Activated naive CD8-positive, alpha-beta T cell (primary cell): Measurements from ENCODE around the gene KRTAP10-10.
"Not testable (repeated sequence)": the region's sequence is repeated elsewhere in the genome, so short reads cannot be mapped to it uniquely, and the experiment has no call there.

Experiments used
- H3K27ac Mint-ChIP-seq: one replicate; pipeline ENCODE4 v1.8.0; 2021; ENCODE audit warnings: mixed read lengths
- H3K27me3 Mint-ChIP-seq: one replicate; pipeline ENCODE4 v1.8.0; 2021; ENCODE audit warnings: mixed read lengths
- H3K36me3 Mint-ChIP-seq: one replicate; pipeline ENCODE4 v1.8.0; 2021; ENCODE audit warnings: mixed read lengths
- H3K4me1 Mint-ChIP-seq: one replicate; pipeline ENCODE4 v1.8.0; 2021; ENCODE audit warnings: low read depth, mixed read lengths
- H3K4me3 Mint-ChIP-seq: one replicate; pipeline ENCODE4 v1.8.0; 2021; ENCODE audit warnings: mild to moderate bottlenecking, mixed read lengths
- H3K9me3 Mint-ChIP-seq: one replicate; pipeline ENCODE4 v1.8.0; 2021; ENCODE audit warnings: low read depth, mixed read lengths

Gene KRTAP10-10

DNA sequence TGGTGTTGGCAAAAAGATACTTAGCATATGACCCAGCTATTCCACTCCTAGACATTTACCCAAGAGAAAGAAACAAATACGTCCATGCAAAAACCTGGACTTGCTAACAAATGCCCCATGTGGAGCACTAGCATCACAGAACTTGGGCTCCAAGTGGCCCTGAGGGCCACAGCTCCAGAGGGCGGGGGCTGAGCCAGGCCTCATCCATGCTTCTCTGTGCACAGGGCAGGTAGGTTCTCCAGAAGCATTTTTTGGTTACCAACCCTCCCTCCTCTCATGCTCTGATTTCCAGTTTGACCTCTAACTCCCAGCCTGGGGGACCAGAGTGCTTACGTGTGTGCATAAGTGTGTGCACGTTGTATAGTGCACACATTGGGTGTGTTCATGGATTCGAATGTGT is 27.5 kb downstream of the KRTAP10-10 start:
- H3K27ac Mint-ChIP-seq, result no peak overlapping the region
- H3K4me1 Mint-ChIP-seq, result peaks cover 7% of the 10 kb centered on the region
- peaks cover 7% of the 10 kb centered on the region for H3K9me3 Mint-ChIP-seq
- H3K4me3 Mint-ChIP-seq, result no peak overlapping the region
- peaks cover 5% of the 10 kb centered on the region for H3K36me3 Mint-ChIP-seq
- no peaks in the 10 kb centered on the region for H3K27me3 Mint-ChIP-seq

DNA sequence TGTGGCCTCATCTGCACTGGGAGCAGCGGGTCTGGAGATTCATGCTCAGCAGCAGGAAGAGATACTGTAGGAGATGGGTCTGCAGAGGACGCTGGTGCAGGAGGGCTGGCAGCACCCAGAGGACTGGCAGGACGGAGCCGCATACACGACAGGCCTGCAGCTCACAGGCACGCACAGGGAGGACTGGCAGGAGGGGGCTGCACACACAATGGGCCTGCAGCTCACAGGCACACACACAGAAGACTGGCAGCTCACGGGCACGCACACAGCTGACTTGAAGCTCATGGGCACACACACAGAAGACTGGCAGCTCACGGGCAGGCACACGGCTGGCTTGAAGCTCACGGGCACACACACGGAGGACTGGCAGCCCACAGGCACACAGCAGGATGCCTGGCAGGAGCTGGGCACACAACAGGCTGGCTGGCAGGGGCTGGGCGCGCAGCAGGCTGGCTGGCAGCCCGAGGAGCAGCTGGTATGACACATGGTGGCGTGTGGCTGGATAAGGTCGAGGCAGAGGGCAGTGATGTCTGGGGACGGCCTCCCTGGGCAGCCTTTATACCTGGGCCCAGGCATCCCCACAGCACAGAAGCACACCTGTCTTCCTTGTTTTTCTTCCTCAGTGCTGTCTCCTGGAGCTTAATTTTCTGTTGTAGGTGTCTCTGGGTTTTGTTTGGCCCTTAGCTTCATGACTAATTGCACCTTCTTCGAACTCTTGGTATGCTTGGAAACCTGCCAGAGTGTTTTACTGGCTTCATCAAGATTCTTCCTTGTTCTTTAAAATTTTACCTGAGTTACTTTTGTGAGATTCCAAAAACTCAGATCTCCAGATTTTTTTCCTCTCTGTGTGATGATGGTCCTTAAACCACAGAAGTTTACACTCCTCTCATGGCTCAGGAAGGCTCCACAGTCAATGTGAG is 29.5 kb downstream of the KRTAP10-10 start, which contains the start of gene KRTAP12-2:
TSS of gene KRTAP12-2 (minus strand) at position 527 of the 920 bp plus-strand sequence. CDS start at position 486, 41 bp downstream.
- Mint-ChIP-seq H3K27ac (no peak within 1 kb of the TSS), H3K9me3 (peaks cover 11% of the 10 kb centered on the region), H3K4me3 (no peak within 1 kb of the TSS), H3K4me1 (no peaks in the 10 kb centered on the region), H3K27me3 (no peaks in the 10 kb centered on the region), H3K36me3 (peaks cover 5% of the 10 kb centered on the region)

DNA sequence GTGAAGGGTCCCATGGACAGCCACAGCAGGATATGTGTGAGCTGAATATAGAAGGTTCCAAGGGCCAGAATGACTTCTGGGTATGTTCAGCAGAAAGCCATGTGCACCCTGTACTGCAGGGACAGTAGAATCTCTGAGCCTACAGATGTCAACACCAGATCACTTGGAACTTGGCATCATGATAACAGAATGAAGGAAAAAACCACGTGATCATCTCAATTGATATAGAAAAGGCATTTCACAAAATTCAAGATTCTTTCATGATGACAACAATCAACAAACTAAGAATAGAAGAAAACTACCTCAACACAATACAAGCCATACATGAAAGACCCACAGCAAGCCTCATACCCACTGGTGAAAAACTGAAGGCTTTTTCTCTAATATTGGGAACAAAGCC is 30.5 kb downstream of the KRTAP10-10 start:
- H3K9me3 Mint-ChIP-seq, result peaks cover 12% of the 10 kb centered on the region
- H3K27me3 Mint-ChIP-seq, result no peaks in the 10 kb centered on the region
- no peak overlapping the region for H3K4me3 Mint-ChIP-seq
- peaks cover 7% of the 10 kb centered on the region for H3K36me3 Mint-ChIP-seq
- H3K4me1 Mint-ChIP-seq, result no peaks in the 10 kb centered on the region
- no peak overlapping the region for H3K27ac Mint-ChIP-seq

DNA sequence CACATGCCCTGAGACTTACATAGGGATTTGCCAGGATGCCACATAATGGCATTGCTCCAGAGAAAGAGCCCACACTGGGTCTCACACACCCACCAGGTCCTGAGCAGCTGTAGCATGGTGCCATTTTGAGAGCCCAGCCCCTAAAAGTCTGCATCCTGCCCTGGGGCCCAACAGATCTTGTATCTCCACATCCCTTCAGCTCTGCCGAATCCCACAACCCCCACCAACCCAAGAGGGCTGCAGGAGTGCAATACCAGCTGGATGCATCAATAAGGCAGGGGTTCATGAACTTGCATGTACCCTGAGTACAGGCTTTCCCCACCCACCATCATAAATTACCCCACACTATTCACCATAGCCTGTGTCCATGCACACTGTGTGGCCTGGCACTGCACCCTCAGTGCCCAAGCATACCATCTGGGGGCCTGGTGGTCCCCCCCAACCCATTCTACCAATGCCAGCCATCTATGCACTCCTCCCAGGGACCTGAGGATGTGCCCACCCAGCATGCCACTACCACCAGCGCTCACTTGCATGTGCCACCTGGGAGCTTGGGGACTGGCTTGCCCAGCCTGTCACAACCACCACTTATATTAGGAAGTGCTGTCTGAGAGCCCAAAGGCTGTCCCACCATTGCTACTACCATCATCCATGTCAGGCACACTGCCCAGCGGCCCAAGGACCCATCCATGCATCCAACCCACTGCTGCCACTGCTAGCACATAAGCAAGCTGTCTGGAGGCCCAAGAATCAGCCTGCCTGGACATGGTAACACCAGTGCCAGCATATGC is 33.7 kb downstream of the KRTAP10-10 start:
- Mint-ChIP-seq H3K27ac (no peak overlapping the region), H3K36me3 (peaks cover 23% of the 10 kb centered on the region), H3K4me3 (no peak overlapping the region), H3K9me3 (peaks cover 16% of the 10 kb centered on the region), H3K27me3 (no peaks in the 10 kb centered on the region), H3K4me1 (no peaks in the 10 kb centered on the region)

DNA sequence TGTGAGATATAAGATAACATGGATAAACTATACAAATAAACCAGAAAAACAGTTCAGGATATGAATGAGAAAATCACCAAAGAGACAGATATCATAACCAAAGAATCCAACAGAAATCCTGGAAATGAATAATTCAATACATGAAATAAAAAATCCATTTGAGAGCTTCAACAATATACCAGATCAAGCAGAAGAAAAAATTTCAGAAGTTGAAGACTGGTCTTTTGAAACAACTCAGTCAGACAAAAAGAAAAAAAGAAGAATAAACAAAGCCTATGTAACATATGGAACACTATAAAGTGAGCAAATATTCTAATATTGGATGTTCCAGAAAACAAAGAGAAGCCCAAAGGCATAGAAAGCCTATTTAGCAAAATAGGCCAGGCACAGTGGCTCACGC is 34.8 kb downstream of the KRTAP10-10 start:
- H3K27me3 Mint-ChIP-seq, result no peaks in the 10 kb centered on the region
- no peak overlapping the region for H3K27ac Mint-ChIP-seq
- peaks cover 16% of the 10 kb centered on the region for H3K9me3 Mint-ChIP-seq
- H3K4me3 Mint-ChIP-seq, result no peak overlapping the region
- no peaks in the 10 kb centered on the region for H3K4me1 Mint-ChIP-seq
- peaks cover 23% of the 10 kb centered on the region for H3K36me3 Mint-ChIP-seq

DNA sequence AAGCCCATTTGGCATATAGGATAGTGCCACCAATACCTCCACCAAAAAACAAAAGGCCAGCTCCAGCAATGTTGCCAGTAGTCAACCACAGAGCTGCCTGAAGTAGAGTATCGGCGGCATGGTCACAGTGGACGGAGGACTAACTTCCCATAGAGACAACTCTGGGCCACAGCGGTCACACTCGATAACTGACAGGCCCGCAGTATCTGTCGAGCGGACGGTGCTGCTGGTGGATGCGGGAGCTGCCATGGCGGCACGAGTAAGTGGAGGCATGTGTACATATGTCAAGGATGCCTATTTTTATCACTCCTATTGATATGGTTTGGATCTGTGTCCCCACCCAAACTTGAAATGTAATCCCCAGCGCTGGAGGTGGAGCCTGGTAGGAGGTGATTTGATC is 40.7 kb downstream of the KRTAP10-10 start:
- Mint-ChIP-seq H3K9me3 (peaks cover 2% of the 10 kb centered on the region), H3K4me3 (no peak overlapping the region), H3K36me3 (peaks cover 14% of the 10 kb centered on the region), H3K27me3 (no peaks in the 10 kb centered on the region), H3K27ac (no peak overlapping the region), H3K4me1 (no peaks in the 10 kb centered on the region)

DNA sequence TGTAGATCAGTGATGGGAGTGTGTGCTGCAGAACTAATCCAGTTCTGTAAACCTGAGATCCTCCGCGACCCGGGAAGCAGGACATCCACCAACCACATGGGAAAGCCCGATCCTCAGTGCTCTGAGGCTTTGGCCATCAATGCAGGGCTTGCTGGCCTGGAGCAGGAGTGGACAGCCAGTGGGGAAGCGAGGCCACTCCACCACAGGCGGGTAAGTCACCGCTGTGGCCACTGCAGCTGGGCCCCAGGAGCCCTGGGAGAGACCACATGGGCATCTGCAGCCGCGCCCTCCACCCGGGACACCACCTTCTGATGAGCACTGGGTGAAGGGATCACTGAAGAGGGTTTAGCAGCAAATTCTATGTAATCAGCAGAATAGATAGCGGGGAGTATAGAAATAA is 44.0 kb downstream of the KRTAP10-10 start:
- Mint-ChIP-seq H3K4me1 (peaks cover 4% of the 10 kb centered on the region), H3K27ac (no peak overlapping the region), H3K36me3 (no peaks in the 10 kb centered on the region), H3K9me3 (no peaks in the 10 kb centered on the region), H3K4me3 (no peak overlapping the region), H3K27me3 (peaks cover 2% of the 10 kb centered on the region)

DNA sequence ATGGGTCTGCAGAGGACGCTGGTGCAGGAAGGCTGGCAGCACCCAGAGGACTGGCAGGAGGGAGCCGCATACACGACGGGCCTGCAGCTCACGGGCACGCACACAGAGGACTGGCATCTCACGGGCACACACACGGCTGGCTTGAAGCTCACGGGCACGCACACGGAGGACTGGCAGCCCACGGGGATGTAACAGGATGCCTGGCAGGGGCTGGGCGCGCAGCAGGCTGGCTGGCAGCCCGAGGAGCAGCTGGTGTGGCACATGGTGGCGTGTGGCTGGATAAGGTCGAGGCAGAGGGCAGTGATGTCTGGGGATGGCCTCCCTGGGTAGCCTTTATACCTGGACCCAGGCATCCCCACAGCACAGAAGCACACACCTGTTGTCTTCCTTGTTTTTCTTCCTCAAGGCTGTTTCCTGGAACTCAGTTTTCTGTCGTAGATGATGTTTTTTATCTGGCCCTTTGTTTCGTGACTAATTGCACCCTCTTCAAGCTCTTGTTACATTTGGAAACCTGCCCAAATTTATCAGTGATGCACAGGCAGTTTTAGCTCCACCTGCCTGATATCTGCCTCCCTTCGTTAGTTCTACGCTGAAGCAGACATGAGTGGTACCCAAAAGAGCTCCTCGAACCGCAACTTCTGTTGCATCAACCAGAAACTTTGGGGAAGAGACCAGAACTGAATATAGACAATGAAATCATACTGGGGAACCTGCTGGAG is 44.9 kb downstream of the KRTAP10-10 start, which contains the start of gene KRTAP12-1:
TSS of gene KRTAP12-1 (minus strand) at position 303 of the 719 bp plus-strand sequence. CDS start at position 263, 40 bp downstream.
- Mint-ChIP-seq H3K36me3 (no peaks in the 10 kb centered on the region), H3K9me3 (no peaks in the 10 kb centered on the region), H3K4me1 (peaks cover 8% of the 10 kb centered on the region), H3K27me3 (peaks cover 2% of the 10 kb centered on the region), H3K4me3 (no peak within 1 kb of the TSS), H3K27ac (no peak within 1 kb of the TSS)

DNA sequence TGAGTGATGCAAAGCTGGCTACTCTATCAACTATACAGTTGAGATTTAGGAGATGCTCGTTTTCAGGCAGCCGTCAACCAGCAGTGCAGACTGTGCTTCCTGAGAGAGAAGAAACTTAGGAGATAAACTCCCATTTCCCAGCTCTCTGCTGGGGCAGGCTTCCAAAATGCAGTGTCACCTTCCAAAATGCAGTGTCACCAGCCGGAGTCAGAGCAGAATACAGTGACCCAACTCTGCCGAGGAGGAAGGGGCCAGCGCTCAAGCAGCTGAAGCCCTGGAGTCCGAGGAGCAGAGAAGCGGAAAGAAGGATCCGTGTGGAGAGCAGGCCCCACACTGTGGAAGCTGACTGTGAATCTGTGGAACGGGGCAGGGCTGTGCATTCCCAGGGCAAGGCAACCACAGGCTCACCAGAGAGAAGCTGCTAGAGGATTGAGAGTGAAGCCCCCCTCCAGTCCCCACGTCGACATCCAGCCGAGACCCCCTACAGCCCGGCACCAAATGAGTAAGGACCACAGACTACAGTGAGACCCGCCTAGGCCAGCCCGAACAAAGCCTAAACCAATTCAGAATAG is 45.5 kb downstream of the KRTAP10-10 start:
- Mint-ChIP-seq H3K27me3 (peaks cover 2% of the 10 kb centered on the region), H3K9me3 (no peaks in the 10 kb centered on the region), H3K36me3 (no peaks in the 10 kb centered on the region), H3K4me1 (peaks cover 8% of the 10 kb centered on the region), H3K4me3 (no peak overlapping the region), H3K27ac (no peak overlapping the region)

DNA sequence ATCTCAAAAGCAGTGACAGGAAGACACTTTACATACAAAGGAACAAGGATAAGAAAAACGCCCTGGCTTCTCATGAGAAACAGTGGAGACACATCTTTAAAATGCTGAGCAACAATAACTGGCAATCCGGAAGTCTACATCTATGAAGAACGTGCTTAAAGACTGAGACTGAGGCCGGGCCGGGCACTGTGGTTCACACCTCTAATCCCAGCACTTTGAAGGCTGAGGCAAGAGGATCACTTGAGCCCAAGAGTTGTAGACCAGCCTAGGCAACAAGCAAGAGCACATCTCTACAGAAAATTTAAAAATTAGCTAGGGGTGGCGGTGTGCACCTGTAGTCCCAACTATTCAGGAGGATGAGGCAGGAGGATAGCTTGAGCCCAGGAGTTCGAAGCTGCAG is 46.9 kb downstream of the KRTAP10-10 start:
- Mint-ChIP-seq H3K27ac (no peak overlapping the region), H3K4me3 (no peak overlapping the region), H3K27me3 (peaks cover 2% of the 10 kb centered on the region), H3K9me3 (no peaks in the 10 kb centered on the region), H3K36me3 (no peaks in the 10 kb centered on the region), H3K4me1 (peaks cover 8% of the 10 kb centered on the region)

DNA sequence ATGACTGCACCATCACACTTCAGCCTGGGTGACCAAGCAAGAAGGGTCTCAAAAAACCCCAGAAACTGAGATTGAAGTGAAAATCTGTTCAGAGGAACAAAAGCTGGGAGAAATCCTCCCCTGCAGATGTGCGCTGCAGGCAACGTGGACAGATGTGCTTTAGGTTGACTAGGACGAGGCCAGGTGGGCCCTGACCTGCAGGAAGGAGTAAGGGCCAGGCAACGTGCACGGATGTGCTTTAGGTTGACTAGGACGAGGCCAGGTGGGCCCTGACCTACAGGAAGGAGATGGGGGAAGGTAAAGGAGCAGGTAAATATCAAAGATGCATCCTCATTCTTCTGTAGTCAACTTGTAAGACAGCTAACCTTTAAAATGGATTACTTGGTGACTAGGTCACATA is 47.3 kb downstream of the KRTAP10-10 start:
- H3K9me3 Mint-ChIP-seq, result no peaks in the 10 kb centered on the region
- peaks cover 2% of the 10 kb centered on the region for H3K27me3 Mint-ChIP-seq
- H3K36me3 Mint-ChIP-seq, result no peaks in the 10 kb centered on the region
- peaks cover 8% of the 10 kb centered on the region for H3K4me1 Mint-ChIP-seq
- H3K4me3 Mint-ChIP-seq, result no peak overlapping the region
- H3K27ac Mint-ChIP-seq, result no peak overlapping the region

DNA sequence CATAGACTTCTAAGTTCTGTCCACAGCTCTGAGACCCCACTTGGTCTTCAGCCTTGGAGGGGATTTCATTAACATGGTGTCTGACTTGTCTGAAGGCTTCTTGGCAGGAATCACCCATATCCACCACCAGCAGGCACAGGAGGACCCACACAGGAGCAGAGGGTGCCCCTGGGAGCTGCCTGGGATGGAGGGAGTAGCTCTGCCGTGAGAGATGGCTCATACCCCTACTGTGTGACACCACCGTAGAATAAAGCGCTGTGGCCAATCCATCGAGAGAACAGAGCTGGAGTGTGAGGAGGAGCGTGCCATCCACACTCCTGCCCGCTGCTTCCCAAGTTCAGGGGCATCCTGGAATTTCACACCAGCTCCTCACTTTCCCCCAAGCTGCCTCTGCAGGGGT is 47.9 kb downstream of the KRTAP10-10 start:
- H3K27me3 Mint-ChIP-seq, H3K36me3 Mint-ChIP-seq, H3K9me3 Mint-ChIP-seq, H3K4me3 Mint-ChIP-seq, H3K4me1 Mint-ChIP-seq, H3K27ac Mint-ChIP-seq: not testable (repeated sequence)

DNA sequence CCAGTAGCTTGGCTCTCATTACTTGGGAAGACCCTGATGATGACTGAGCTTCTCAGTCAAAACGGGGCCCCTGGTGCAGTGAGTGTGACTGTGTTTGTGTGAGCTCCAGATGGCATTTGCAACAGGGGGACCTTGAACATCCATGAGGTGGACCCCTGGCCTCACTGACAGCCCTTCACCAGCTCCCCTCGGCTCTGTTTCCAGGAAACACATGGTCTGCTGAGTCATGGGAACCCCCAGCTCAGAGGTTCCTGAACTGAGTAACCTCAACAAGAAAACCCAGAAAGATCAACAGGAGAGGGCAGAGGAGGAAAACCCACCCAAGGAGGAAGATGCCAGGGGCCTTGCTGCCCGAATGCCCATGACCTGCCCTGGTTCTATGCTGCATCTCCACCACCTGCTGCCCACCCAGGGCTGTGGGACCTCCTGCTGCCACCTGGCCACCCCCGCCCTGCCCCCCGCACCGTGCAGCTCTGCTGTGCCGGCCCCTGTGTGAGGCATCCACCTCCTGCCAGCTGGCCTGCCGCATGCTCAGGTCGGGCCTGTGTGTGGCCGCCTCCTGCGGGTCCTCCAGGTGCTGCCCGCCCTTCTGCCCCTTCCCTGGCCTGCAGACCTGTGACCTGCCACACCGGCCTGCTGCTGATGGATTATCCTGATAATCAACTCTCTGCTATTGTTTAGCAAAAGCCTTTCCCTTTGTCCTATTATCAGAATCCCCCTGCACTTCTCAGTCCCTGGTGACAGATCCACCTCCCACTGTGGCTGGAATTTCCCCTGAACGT is 49.0 kb downstream of the KRTAP10-10 start:
- peaks cover 11% of the 10 kb centered on the region for H3K4me1 Mint-ChIP-seq
- H3K9me3 Mint-ChIP-seq, result no peaks in the 10 kb centered on the region
- peak overlapping the region; percentile 50 for H3K27ac Mint-ChIP-seq
- no peak overlapping the region for H3K4me3 Mint-ChIP-seq
- H3K27me3 Mint-ChIP-seq, result peaks cover 2% of the 10 kb centered on the region
- H3K36me3 Mint-ChIP-seq, result no peaks in the 10 kb centered on the region
